Stimulated activated CD8-positive, alpha-beta memory T cell treated with anti-CD3 and anti-CD28 coated beads, Interleukin-4, amount 100 ng/mL, for 1 hour (primary cell): ENCODE data around the gene AMOT.

Experiments used
- DNase-seq, 2 donors: peaks; one replicate each; pipeline ENCODE4 v3.0.0-alpha.2; 2020; ENCODE audit warnings: low read depth in 2 of 2, low spot score in 1 of 2

Gene AMOT

DNA sequence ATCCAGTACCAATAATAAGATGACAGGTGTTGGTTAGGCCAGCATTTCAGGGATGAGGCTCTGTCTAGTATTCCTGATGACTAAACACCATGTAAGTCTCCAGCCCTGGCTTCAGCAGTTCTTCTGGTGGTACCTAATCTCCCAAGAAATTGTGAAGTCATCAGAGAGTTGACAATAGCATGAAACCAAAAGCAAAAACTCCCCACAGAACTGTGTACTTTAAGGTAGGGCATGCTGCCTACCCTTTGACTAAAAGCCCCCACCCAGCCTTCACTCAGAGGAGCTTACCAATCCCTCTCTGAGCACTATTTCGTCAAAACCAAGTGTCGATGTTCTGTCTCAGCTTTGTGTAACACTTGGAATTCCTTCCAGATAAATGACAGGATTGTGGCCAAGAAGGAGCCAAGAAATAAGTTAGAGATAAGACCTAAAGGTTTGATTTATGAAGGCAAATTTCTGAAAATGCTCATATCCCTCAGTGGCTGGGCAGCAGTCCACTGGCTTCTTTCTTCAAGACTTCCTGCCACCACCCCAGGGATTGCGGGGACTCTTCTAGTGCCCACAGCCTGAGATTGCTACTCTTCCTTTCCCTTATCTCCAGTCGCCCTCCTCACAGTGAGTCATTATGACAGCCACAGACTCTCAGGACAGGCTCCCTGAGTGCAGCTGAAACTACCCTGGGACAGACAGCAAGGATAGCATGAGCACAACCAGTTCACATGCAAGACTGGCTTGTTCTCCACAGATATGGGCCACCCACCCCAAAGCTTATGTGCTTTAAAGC is 93.6 kb downstream of the AMOT start:
- DNase-seq = no peak

DNA sequence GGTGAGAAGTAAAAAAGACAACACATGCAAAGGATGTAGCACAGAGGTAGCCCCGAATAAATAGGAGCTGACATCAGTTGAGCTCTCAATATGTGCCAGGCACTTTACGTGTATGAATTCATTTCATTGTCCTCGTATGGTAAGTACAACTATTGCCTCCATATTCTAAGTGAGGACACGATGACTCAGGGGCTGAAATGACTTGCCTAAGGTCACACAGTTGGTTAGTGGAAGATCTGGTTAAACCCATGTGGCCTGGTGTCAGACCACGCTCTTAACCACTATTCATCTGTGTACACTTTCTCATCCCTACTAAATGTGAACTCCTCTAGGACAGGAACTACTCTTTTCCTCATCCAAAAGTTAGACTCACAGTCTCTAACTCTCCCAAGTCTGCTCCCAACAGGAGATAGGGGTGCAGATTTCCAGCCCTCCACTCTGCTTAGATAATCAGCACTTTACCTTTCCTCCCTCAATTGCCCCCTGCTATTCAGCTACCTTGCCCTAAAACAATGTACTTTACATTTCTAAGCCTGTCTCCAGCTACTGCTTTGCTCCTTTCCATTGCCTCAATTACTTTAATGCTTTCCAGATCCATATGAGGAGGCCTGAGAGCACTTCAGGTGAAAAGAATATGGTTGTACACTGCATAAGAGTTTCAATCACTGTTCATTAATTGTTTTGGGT is 102.1 kb downstream of the AMOT start:
- DNase-seq = no peak

DNA sequence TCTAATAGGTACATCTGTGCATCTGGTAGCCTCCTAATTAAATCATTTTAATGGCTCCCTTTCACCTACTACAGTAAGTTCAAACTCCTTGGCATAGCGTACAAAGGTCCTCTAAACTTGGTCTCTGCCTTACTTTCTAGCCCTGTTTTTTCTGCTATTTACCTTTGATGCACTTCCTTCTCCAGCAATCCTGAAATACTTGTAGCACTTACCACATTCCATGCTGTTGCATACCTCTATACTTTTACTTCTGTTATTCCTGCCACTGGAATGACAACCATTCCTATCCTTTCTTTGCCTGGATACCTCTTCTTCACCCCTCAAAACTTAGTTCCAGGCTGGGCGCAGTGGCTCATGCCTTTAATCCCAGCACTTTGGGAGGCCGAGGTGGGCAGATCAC is 104.3 kb downstream of the AMOT start:
- DNase-seq = no peak

DNA sequence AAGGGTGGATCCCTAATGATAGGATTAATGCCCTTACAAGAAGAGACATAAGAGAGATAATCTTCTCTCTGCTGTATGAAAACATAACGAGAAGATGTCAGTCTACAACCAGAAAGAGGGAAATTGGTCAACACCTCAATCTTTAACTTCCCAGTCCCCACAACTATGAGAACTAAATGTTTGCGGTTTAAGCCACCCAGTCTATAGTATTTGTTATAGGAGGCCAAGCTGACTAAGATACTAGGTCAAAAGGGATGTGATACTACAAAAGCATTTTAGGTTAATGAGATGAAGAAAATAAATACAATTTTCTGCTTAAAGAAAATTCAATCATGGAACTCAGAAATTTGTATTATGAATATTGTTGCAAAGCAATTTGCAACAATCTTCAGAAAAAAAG is 105.5 kb downstream of the AMOT start:
- DNase-seq = no peak

DNA sequence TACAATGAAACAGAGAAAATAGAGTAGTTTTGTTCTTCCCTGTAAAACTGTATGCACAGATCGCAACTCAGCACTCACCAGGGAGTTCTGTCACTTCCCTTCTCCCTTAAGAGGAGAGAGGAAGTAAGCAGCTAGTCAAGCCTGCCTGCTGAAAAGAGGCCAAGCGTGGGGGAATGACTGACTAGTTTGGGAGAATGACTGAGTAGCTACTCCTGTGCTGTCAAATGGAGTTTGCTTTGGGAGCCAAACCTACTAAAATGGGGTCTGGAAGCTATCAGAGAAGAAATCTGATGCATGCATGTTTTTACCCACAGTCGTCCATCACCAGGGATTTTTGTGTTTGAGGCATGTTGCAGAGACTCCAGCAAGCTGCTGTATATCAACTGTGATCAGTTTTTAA is 106.3 kb downstream of the AMOT start:
- no peak for DNase-seq

DNA sequence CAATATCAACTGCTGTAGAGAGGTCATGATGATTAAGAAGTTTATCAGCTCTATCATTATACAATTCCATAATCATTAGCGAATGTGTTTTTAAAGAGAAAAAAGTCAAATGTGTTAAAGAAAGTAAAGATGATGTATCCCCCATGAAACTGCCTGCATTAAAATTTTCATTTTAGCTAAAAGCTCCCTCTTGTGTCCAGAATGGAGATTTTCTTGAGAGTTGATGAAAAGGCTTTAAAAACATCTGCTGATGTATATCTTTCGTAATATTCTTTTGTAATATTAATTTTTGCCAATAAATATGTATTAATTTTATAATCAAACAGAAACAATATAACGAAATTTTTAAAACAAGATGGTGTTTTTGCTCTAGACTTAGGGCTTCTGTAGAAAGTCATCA is 108.8 kb downstream of the AMOT start:
- no peak for DNase-seq
